NCI-H1105 treated with DMSO at 0.1 percent for 48 hours (cell line): ENCODE measurements around the gene KRTAP10-4.
A peak's percentile ranks its signal among the peaks of the same experiment; 100 is the strongest.
"Not testable (repeated sequence)": the region's sequence is repeated elsewhere in the genome, so short reads cannot be mapped to it uniquely, and the experiment has no call there.

Source experiments
- DNase-seq: peaks from one replicate; lab custom pipeline; 2025; lab: John Stamatoyannopoulos, UW

KRTAP10-4 gene

DNA sequence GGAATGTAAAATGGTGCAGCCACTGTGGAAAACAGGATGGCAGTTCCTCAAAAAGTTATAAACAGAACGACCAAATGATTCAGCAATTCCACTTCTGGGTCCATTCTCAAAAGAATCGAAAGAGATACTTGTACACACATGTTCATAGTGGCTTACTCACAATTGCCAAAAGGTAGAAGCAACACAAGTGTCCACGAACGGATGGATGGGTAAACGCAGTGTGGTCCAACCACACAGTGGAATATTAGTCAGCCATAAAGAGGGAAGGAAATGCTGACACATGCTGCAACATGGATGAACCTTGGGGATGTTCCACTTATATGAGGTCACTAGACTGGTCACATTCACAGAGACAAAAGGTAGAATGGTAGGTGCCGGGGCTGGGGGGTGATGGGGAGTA is 38.8 kb upstream of the KRTAP10-4 start:
- DNase-seq: no peak

GRCh38 chr21:44535963-44536362 is 37.6 kb upstream of the KRTAP10-4 start:
- DNase-seq: no peak

- no peak for DNase-seq
Observed at GRCh38 chr21:44537930-44538911, 35.3 kb upstream of the KRTAP10-4 start.

DNA sequence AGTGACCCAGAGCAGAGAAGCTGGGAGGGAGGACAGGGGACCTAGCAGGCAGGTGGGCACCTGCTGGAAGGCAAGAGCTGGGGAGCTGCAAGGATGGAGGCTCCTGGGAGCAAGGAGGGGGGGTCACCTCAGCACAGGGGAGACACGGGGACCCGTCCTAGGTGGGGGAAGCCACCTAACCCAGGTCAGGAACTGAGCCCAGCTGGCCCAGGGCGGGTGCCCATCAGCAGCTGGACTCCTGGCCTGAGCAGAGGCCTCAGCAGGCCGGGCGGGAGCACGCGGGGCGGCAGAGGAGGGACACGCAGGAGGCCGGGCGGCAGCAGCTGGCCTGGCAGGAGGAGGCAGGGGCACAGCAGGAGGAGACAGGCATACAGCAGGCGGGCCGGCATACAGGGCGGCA is 34.5 kb upstream of the KRTAP10-4 start:
- no peak for DNase-seq

DNA sequence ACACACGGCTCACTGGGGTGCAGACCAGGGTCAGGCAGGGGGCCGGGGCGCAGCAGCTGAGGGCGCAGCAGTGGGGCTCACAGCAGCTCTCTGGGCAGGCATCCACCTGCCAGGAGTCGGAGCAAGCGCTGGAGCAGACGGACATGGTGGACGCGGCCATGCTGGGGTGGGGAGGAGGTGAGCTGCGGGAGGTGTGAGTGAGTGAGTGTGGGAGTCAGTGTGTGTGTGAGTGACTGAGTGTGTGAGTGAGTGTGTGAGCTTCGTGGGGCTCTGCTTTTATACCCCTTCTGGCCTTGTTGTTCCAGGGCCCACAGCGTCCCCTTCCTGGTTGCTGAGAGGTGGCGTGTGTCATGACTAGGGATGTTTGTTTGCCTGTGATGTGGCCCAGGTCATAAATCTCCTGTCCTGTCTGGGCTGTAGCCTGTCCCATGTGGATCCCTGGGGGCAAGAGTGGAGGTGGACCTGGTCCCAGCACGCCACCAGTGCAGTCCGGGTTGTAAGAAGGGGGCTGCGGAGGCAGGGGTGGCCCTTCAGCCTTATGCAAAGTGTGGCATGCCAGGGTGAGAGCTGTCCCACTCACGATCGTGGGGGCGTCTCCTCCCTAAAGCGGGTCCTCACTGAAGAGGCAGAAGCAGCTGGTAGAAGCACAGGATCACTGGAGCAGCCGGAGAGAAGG is 33.4 kb upstream of the KRTAP10-4 start, which contains the start of gene KRTAP10-1:
Gene KRTAP10-1 (minus strand): TSS at position 205 of the 676 bp plus-strand sequence. CDS start 45 bp downstream, at position 160.
- DNase-seq: no peak

DNA sequence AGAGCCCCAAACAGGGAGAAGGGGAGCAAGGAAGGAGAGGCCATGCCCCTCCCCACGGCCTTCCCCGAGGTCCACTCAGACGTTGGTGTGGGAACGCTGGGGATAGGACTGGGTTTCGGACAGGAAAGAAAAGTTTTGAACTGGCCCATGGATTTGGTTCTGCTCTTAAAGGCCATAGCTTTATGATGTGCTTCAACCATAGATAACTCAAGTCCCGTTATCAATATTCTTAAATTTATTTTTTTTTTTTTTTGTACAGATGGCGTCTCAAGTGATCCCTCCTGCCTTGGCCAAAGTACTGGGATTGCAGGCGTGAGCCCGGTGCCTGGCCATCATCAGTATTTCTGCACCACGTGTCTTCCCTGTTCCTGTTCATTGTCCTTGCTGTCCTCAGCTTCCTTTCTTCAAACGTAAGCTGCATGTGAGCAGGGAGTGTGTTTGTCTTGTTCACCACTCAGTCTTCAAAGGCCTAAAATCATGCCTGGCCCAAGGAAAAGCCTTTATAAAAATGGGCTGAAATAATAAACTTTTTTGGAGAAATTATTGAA is 32.7 kb upstream of the KRTAP10-4 start:
- no peak for DNase-seq

GRCh38 chr21:44542716-44543115 is 30.8 kb upstream of the KRTAP10-4 start:
- no peak for DNase-seq

GRCh38 chr21:44544566-44544965 is 29.0 kb upstream of the KRTAP10-4 start:
- no peak for DNase-seq

- DNase-seq: no peak
Observed at GRCh38 chr21:44547656-44548331, 25.7 kb upstream of the KRTAP10-4 start.

DNA sequence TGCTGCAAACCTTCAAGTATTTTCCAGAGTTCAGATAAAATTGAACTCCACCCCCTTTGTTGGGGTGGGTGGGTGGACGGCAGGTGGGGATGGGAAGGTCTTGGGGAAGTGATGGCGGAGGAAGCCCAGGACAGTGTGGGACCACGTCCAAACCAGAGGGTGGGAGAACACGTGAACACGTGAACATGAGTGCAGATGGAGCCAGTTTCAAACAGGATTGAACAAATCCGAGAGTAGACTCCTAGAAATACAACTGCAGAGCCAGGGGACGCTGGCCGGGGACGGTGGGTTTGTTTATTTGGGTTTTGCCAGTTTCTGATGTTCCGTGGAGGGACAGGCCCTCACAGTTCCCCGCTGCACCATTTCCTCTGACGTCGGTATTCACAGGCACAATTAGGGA is 25.1 kb upstream of the KRTAP10-4 start:
- no peak for DNase-seq

DNA sequence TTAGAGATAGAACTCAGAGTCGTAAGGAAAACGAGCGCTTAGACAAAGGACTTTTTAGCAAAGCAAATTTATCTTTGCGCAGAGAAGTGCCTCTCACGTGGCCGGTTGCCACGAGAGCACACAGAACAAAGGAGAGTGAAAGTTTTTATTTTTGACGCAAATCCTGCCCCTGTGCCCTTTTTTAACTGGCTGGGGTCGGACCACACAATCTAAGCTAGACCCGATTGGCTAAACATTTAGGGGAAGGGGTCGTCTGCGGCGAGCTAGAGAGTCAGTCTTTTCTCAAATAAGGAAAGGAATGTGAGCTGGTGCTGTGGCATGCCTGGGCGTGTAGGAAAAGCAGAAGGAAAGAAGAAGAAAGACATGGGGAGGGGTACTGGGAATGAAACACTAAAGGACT is 24.6 kb upstream of the KRTAP10-4 start:
- no peak for DNase-seq

DNA sequence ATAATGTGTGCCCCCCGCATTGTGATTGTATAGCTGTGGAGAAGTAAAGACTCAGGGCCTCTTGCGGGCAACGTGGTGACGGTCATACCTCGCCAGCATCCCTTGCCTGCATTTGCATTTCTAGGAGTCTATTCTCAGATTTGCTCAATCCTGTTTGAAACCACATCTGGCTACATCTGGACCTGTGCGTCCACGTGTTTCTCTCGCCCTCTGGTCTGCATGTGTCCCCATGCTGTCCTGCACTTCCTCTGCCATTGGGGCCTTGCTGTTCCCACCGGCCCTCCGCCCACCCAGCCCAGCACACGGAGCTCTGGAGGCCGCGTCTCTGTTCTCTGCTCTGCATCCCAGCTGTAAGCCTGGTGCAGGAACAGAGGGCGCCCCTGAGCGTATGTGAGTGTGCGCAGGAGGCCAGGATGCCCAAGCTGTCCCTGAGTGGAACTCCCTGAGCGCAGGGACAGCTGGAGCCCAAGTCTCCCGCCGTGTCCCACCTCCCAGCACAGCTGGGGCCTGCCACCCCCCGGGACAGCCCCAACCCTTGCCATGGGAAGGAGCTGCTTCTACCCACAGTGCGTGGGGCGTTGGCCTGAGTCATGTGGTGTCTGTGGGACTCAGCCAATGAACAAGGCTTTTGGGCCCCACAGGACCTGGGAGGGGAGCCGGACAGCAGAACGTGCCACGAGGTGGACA is 23.9 kb upstream of the KRTAP10-4 start:
- DNase-seq: no peak

DNA sequence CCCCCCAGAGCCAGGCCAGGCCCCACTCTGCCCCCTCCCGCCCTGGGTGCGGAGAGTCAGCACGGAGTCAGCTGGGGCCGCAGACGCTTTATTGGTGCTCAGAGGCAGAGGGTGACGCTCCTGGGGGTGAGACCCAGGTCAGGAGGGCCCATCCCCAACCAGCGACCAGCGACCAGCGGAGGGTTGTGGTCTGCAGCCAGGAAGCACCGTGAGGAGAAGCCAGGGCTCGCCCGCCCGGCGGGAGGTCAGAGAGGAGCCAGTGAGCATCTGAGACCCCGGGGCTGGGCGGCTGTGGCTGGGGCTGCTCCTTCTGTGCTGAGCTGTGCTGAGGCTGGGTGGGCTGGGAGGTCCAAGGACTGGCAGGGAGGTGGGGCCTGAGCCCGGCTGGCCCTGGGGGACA is 23.2 kb upstream of the KRTAP10-4 start:
- not testable (repeated sequence) for DNase-seq

DNA sequence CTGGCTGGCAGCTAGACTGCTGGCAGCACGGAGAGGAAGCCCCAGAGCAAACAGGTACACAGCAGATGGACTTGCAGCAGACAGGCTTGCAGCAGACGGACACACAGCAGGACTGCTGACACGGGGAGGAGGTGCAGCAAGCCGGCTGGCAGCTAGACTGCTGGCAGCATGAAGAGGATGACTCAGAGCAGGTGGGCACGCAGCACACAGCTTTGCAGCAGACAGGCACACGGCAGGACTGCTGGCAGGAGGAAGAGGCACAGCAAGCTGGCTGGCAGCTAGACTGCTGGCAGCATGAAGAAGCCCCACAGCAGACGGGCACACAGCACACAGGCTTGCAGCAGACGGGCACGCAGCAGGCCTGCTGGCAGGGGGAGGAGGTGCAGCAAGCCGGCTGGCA is 22.7 kb upstream of the KRTAP10-4 start:
- no peak for DNase-seq

DNA sequence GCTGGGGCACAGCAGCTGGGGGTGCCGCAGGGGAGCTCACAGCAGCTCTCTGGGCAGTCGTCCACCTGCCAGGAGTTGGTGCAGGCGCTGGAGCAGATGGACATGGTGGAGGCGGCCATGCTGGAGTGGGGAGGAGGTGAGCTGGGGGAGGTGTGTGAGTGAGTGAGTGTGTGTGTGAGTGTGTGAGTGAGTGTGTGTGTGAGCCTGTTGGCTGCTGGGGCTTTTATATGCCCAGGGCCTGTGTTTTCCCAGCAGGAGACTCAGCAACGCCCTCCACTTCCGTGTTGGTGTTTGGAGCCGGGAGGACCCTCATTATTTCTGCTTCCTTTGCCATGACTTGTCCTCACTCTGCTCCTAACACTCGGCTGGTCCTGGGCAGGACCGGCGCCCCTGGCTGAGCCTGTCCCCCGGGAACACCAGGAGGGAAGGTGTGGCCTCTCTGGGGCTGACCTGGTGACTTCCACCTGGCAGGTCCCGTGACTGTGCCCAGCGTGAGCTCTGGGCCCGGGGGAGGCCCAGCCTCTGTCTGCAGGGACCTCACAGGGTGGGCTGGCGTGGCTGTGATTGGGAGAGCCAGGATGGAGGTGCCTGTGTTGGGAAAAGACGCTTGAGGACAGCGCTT is 22.1 kb upstream of the KRTAP10-4 start, which contains the start of gene KRTAP10-2:
Gene KRTAP10-2 (minus strand): TSS at position 166 of the 622 bp plus-strand sequence. CDS start 47 bp downstream, at position 119.
- no peak for DNase-seq

DNA sequence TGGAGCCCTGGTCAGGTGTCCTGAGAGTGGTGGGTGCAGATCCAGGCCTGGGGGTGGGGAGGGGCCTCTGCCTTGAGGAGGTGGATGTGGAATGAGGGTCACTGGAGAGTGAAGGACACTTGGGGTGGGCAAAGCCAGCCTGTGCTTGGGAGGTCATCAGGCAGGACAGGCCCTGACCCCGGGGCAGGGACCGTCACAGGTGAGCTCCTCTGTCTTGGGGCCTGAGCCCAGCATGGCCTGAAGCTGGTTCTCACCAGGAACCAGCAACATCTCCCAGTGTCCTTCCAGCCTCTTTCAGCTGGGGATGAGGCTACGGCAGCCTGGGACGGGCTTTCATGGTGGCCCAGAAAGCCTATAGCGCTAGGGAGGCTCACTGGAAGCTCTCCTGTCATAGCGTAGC is 21.4 kb upstream of the KRTAP10-4 start:
- DNase-seq: no peak

DNA sequence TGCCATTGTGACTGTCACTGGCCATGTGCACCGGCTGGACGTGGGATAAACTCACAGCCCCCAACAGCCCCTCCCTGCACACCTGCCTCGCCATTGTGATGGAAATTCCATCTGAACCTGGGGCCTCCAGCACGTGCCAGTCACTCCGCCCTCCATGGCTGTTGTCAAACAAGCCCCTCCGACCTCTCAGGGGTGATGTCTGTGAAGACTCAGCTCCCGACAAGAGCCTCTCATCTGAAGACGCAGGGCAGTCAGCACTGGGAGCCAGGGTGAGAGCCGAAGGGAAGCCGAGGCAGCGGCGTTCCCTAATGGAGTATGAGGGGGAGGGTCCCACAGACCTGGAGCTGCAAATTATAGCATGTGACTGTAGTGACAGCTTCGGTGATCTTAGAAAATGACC is 20.8 kb upstream of the KRTAP10-4 start:
- no peak for DNase-seq

- no peak for DNase-seq
Observed at GRCh38 chr21:44555200-44555875, 18.2 kb upstream of the KRTAP10-4 start.

- DNase-seq: peak; percentile 12
Observed at GRCh38 chr21:44556879-44557278, 16.6 kb upstream of the KRTAP10-4 start.
